ENCODE data around the gene CNGB1.

DNA sequence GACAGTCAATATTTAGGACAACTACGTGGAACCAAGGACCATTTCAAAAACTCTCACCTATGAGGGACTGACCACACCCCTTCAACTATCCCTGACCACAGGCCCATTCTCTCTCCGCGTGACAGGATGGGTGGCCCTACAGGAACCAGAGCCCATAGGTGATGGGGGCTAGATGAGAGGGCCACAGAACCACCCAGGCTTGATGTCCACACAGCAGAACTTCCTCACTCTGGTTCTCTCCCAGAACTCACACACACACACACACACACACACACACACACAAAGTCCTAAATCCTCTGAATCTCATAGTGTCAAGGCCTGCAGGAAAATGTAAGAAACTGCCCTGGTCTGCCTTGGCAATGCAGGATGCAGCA lies 28.1 kb upstream of the CNGB1 start:
- TF ChIP-seq, protein P1, sequence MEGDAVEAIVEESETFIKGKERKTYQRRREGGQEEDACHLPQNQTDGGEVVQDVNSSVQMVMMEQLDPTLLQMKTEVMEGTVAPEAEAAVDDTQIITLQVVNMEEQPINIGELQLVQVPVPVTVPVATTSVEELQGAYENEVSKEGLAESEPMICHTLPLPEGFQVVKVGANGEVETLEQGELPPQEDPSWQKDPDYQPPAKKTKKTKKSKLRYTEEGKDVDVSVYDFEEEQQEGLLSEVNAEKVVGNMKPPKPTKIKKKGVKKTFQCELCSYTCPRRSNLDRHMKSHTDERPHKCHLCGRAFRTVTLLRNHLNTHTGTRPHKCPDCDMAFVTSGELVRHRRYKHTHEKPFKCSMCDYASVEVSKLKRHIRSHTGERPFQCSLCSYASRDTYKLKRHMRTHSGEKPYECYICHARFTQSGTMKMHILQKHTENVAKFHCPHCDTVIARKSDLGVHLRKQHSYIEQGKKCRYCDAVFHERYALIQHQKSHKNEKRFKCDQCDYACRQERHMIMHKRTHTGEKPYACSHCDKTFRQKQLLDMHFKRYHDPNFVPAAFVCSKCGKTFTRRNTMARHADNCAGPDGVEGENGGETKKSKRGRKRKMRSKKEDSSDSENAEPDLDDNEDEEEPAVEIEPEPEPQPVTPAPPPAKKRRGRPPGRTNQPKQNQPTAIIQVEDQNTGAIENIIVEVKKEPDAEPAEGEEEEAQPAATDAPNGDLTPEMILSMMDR (IDR thresholded peaks at IDR 0.05) = no peak
- TF ChIP-seq POLR2A (IDR thresholded peaks at IDR 0.05) = no peak

Data from uterus (tissue), 2 donors.